ENCODE data around the gene LACTB.

GRCh38 chr15:63090887-63091286, 30.8 kb upstream of the LACTB start:
- TF ChIP-seq CTCF (IDR thresholded peaks at IDR 0.05) (no peak), POLR2A (IDR thresholded peaks at IDR 0.05) (no peak)
